AG09319 (cell line): ENCODE measurements around the gene CLDN8.

ENCODE experiments used
- DNase-seq: peaks from one replicate; pipeline ENCODE4 v3.0.0-alpha.2; 2010; ENCODE audit warnings: low read depth; ENCODE audit errors: extremely low read depth
- CTCF ChIP-seq: IDR thresholded peaks from 2 replicates; pipeline ENCODE4 v1.5.1; 2011; ENCODE audit warnings: low read depth, mild to moderate bottlenecking, inconsistent platforms, low read length, moderate library complexity

The CLDN8 gene

GRCh38 chr21:30207252-30207579 lies 8.7 kb downstream of the CLDN8 start:
- no peak for TF ChIP-seq CTCF
- DNase-seq: no peak

- no peak for TF ChIP-seq CTCF
- no peak for DNase-seq
Measured at GRCh38 chr21:30206551-30207251, 9.2 kb downstream of the CLDN8 start.

- TF ChIP-seq CTCF: no peak
- no peak for DNase-seq
Measured at GRCh38 chr21:30200000-30200399, 15.9 kb downstream of the CLDN8 start.

GRCh38 chr21:30194701-30195299 lies 21.1 kb downstream of the CLDN8 start:
- peak; percentile 39 for TF ChIP-seq CTCF
- DNase-seq: no peak

GRCh38 chr21:30193201-30193600 lies 22.7 kb downstream of the CLDN8 start:
- no peak for DNase-seq
- TF ChIP-seq CTCF: no peak

GRCh38 chr21:30190554-30190953 lies 25.3 kb downstream of the CLDN8 start:
- TF ChIP-seq CTCF: no peak
- DNase-seq: no peak

- no peak for TF ChIP-seq CTCF
- no peak for DNase-seq
Measured at GRCh38 chr21:30189773-30190172, 26.1 kb downstream of the CLDN8 start.
